Activated CD4-positive, alpha-beta T cell treated with anti-CD3 and anti-CD28 coated beads, Interleukin-2, amount 10 ng/mL, durations not matched to agents 7 days and 5 days (primary cell): Measurements from ENCODE around the gene CHTF8. TPM values are rescaled to one million over a fixed set of nuclear protein-coding genes. Genes with fewer than 3 reads are reported as not detected.
A peak's percentile ranks its signal among the peaks of the same experiment; 100 is the strongest.

Experiments
- CTCF ChIA-PET: fragments of 350-600 bp; sonication (Branson Sonifier 250); formaldehyde crosslinking; loops from one replicate; lab custom pipeline; 2021; ENCODE audit warnings: antibody characterized with exemption; lab: Charles Lee
- POLR2A ChIA-PET: fragments of 350-600 bp; sonication (Branson Sonifier 250); formaldehyde crosslinking; loops from one replicate; lab custom pipeline; 2021; ENCODE audit warnings: antibody characterized with exemption; lab: Charles Lee
- DNase-seq: peaks from one replicate; pipeline ENCODE4 v3.0.0-alpha.2; 2020
- H3K27ac Mint-ChIP-seq: one replicate; pipeline ENCODE4 v1.8.0; 2021; ENCODE audit warnings: mild to moderate bottlenecking, moderate library complexity, mixed read lengths
- H3K27me3 Mint-ChIP-seq: one replicate; pipeline ENCODE4 v1.8.0; 2021; ENCODE audit warnings: mixed read lengths
- H3K36me3 Mint-ChIP-seq: one replicate; pipeline ENCODE4 v1.8.0; 2021; ENCODE audit warnings: low read depth, mixed read lengths
- H3K4me1 Mint-ChIP-seq: one replicate; pipeline ENCODE4 v1.8.0; 2021; ENCODE audit warnings: mixed read lengths
- H3K4me3 Mint-ChIP-seq: one replicate; pipeline ENCODE4 v1.8.0; 2021; ENCODE audit warnings: mild to moderate bottlenecking, moderate library complexity, mixed read lengths
- H3K9me3 Mint-ChIP-seq: one replicate; pipeline ENCODE4 v1.8.0; 2021; ENCODE audit warnings: mixed read lengths
- total RNA-seq, 2 experiments: library from RNA; stranded (reverse); gene quantifications; one replicate each; pipeline ENCODE4 v1.2.3, GENCODE V29; 2021

Gene CHTF8
- total RNA-seq, 2 experiments from 2014 or later = 132 to 165 TPM

GRCh38 chr16:69118468-69118867 is 13.9 kb downstream of the CHTF8 start:
- ChIA-PET CTCF (interaction anchor here (2.1 kb wide), 1 partner anchor 591 kb away, joined by 4 read pairs; no protein-coding TSS in a partner anchor), POLR2A (no interaction called here)
- Mint-ChIP-seq H3K27me3 (no peaks in the 10 kb centered on the region), H3K36me3 (peaks cover 25% of the 10 kb centered on the region), H3K4me3 (no peak overlapping the region), H3K9me3 (no peaks in the 10 kb centered on the region), H3K4me1 (peaks cover 3% of the 10 kb centered on the region), H3K27ac (no peak overlapping the region)
- no peak for DNase-seq

GRCh38 chr16:69116906-69117305 is 15.5 kb downstream of the CHTF8 start:
- no peaks in the 10 kb centered on the region for H3K27me3 Mint-ChIP-seq
- no peak for DNase-seq
- H3K27ac Mint-ChIP-seq = peak overlapping the region; percentile 25
- ChIA-PET POLR2A (no interaction called here), CTCF (interaction anchor here (0.6 kb wide), 1 partner anchor 966 kb away, joined by 4 read pairs; no protein-coding TSS in a partner anchor)
- no peak overlapping the region for H3K4me3 Mint-ChIP-seq
- H3K4me1 Mint-ChIP-seq = peaks cover 3% of the 10 kb centered on the region
- H3K9me3 Mint-ChIP-seq = no peaks in the 10 kb centered on the region
- peaks cover 25% of the 10 kb centered on the region for H3K36me3 Mint-ChIP-seq

DNA sequence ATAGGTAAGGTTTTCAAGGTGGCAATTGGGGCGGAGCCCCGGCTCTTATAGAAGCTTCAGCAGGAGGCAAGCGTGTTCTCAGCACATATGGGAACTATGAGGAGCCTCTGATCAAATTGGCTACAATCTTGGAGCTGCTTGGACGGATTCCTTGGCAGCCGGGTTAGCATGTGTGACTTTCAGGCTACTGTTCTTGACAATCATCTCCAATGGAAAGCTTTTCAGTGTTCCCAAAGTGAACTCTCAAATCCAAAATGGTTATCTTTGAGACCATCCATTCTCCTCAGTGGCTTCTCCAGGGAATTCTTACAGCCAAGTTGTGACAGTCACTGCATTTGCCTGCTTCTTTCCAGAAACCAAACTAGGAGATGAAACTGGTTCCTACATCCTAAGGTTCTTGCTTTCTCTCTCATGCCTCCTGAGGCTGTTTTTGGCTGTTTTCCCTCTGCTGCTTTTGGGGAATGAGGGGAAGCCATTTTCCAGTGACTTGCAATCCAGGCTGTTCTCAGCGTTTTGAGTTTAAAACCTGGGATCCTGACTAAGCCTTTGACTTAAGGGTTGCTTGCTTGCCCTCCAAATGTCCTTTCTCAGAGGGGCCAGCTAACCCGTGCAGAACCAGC is 16.0 kb downstream of the CHTF8 start:
- Mint-ChIP-seq H3K27ac (peak overlapping the region; percentile 54), H3K4me1 (peaks cover 3% of the 10 kb centered on the region), H3K36me3 (peaks cover 24% of the 10 kb centered on the region), H3K9me3 (no peaks in the 10 kb centered on the region), H3K27me3 (no peaks in the 10 kb centered on the region), H3K4me3 (no peak overlapping the region)
- DNase-seq = no peak
- POLR2A ChIA-PET = no interaction called here
- CTCF ChIA-PET = interaction anchor here (0.6 to 0.8 kb wide), 3 partner anchors 46 to 966 kb away, joined by 3 to 4 read pairs (median 3); no protein-coding TSS in a partner anchor

- no peak overlapping the region for H3K4me3 Mint-ChIP-seq
- no peaks in the 10 kb centered on the region for H3K9me3 Mint-ChIP-seq
- peaks cover 19% of the 10 kb centered on the region for H3K36me3 Mint-ChIP-seq
- DNase-seq = no peak
- no peak overlapping the region for H3K27ac Mint-ChIP-seq
- POLR2A ChIA-PET = no interaction called here
- H3K27me3 Mint-ChIP-seq = no peaks in the 10 kb centered on the region
- CTCF ChIA-PET = interaction anchor here (0.8 kb wide), 1 partner anchor 586 kb away, joined by 3 read pairs; no protein-coding TSS in a partner anchor
- peaks cover 3% of the 10 kb centered on the region for H3K4me1 Mint-ChIP-seq
Observed at GRCh38 chr16:69115837-69116236, 16.6 kb downstream of the CHTF8 start.

DNA sequence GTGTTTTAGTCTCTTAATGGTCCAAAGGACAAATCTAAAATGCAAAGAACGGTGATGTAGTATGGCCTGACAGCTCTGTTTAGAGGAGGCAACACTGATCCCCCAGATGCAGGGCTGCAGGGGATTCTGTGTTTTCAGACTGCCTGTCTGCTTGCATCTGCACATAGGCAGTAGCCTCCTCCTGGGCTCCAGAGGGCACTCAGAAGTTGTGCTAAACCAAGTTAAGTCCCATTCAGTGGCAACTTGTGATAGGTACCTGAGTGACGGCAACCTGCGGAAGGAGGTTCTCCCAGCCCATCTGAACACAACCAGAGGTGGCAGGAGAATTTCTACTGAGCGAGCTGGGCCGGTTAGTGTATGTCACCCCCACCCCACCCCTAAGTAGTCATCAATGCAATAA is 17.0 kb downstream of the CHTF8 start:
- POLR2A ChIA-PET = no interaction called here
- no peak for DNase-seq

DNA sequence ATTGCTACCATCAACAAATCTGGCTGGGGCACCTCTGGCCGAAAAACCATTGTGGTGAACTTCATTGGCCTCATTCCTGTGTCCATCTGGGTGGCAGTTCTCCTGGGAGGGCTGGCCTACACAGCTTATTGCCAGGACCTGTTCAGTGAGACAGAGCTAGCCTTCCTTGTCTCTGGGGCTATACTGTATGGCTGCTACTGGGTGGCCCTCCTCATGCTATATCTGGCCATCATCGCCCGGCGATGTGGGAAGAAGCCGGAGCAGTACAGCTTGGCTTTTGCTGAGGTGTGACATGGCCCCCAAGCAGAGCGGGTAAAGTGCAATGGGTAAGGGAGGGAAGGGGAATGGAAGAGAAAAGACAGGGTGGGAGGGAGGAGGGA is 17.4 kb downstream of the CHTF8 start:
- H3K4me1 Mint-ChIP-seq = peaks cover 3% of the 10 kb centered on the region
- no peak overlapping the region for H3K4me3 Mint-ChIP-seq
- H3K27ac Mint-ChIP-seq = no peak overlapping the region
- ChIA-PET CTCF (interaction anchor here (3.0 kb wide), 1 partner anchor 9 kb away, joined by 16 read pairs; no protein-coding TSS in a partner anchor), POLR2A (no interaction called here)
- no peak for DNase-seq
- no peaks in the 10 kb centered on the region for H3K27me3 Mint-ChIP-seq
- peaks cover 13% of the 10 kb centered on the region for H3K36me3 Mint-ChIP-seq
- no peaks in the 10 kb centered on the region for H3K9me3 Mint-ChIP-seq

More for the DNA sequence above, 17.0 kb downstream of the CHTF8 start:
- H3K9me3 Mint-ChIP-seq = no peaks in the 10 kb centered on the region
- H3K36me3 Mint-ChIP-seq = peaks cover 15% of the 10 kb centered on the region
- H3K4me3 Mint-ChIP-seq = no peak overlapping the region
- CTCF ChIA-PET = interaction anchor here (0.8 kb wide), 1 partner anchor 585 kb away, joined by 3 read pairs; no protein-coding TSS in a partner anchor
- peaks cover 3% of the 10 kb centered on the region for H3K4me1 Mint-ChIP-seq
- H3K27ac Mint-ChIP-seq = no peak overlapping the region
- H3K27me3 Mint-ChIP-seq = no peaks in the 10 kb centered on the region

- DNase-seq = no peak
- Mint-ChIP-seq H3K9me3 (no peaks in the 10 kb centered on the region), H3K36me3 (peaks cover 16% of the 10 kb centered on the region), H3K4me1 (peaks cover 3% of the 10 kb centered on the region), H3K27ac (no peak overlapping the region), H3K27me3 (no peaks in the 10 kb centered on the region), H3K4me3 (no peak overlapping the region)
- POLR2A ChIA-PET = no interaction called here
- CTCF ChIA-PET = interaction anchor here (1.3 to 3.0 kb wide), 2 partner anchors 10 to 14 kb away, joined by 4 to 16 read pairs; no protein-coding TSS in a partner anchor
Observed at GRCh38 chr16:69114346-69114975, 17.9 kb downstream of the CHTF8 start.

DNA sequence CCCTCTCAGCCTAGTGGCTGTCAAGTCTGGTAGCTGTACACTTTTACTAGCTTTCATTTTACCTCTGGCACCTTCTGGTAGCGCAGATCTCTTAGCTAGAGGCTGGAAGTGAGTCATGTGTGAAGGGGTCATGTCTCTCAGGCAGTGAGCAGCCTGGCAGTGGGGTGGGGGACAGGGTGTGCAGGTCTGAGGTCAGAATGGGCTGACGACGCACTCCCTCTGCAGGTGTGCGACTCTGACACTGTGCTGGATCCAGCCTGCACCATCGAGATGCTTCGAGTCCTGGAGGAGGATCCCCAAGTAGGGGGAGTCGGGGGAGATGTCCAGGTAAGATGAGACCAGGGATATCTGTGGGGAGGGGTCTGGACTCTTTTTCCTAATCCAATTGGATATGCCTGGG is 19.2 kb downstream of the CHTF8 start:
- POLR2A ChIA-PET = no interaction called here
- no peaks in the 10 kb centered on the region for H3K9me3 Mint-ChIP-seq
- no peak overlapping the region for H3K27ac Mint-ChIP-seq
- H3K27me3 Mint-ChIP-seq = peaks cover 1% of the 10 kb centered on the region
- CTCF ChIA-PET = interaction anchor here (1.0 to 3.0 kb wide), 7 partner anchors 11 to 251 kb away, joined by 3 to 16 read pairs (median 3); partner anchors contain the start of genes CHTF8 and UTP4
- no peak overlapping the region for H3K4me3 Mint-ChIP-seq
- H3K4me1 Mint-ChIP-seq = peaks cover 3% of the 10 kb centered on the region
- peaks cover 12% of the 10 kb centered on the region for H3K36me3 Mint-ChIP-seq
- no peak for DNase-seq

DNA sequence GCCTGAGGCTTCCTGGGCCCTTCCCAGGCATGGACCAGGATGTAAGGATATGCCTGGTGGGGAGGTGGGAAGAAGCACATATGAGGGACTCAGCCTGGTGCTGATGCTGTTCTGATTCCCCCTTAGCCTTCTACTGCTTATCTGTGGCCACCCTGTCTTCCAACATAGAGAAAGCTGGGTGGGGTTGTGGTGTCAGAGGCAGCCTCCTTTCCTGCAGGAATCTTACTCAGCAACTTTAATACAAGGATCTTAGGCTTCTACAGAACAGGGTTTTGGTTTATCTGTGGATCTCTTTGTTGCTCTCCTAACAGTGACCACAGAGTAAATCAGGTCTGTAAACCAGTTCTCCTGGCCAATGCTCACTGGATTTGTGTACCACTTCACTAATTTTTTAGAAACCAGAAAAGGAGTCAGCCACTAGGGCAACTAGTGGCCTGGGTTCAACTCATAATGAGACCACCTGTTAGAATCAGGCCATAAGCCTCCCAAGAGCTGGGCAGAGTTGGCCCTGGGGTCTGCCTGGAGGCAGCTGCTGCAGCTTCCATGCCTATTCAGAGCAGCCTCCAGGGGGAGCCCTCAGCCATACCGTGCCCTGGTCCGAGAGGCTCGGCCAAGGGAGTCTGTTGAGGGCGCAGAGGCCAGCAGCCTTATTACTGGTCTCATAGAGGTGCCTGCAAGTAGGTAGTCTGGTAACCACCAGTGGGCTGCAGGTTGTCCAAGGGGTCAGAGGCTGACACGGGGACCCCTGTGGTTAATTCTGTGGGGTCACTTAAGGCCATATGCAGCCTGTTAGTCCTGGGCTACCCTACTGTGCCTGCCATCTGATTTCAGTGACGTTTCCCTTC is 19.9 kb downstream of the CHTF8 start:
- Mint-ChIP-seq H3K27me3 (peaks cover 8% of the 10 kb centered on the region), H3K36me3 (peaks cover 7% of the 10 kb centered on the region), H3K4me1 (peaks cover 5% of the 10 kb centered on the region), H3K4me3 (no peak overlapping the region), H3K27ac (no peak overlapping the region), H3K9me3 (no peaks in the 10 kb centered on the region)
- ChIA-PET CTCF (interaction anchor here (0.6 to 3.0 kb wide), 11 partner anchors 10 to 578 kb away, joined by 3 to 16 read pairs (median 3); partner anchors contain the start of genes CHTF8 and UTP4), POLR2A (no interaction called here)
- DNase-seq = peak; percentile 43

GRCh38 chr16:69111876-69112230 is 20.5 kb downstream of the CHTF8 start:
- peaks cover 10% of the 10 kb centered on the region for H3K4me1 Mint-ChIP-seq
- H3K36me3 Mint-ChIP-seq = peaks cover 6% of the 10 kb centered on the region
- H3K27ac Mint-ChIP-seq = no peak overlapping the region
- H3K27me3 Mint-ChIP-seq = peaks cover 12% of the 10 kb centered on the region
- ChIA-PET CTCF (interaction anchor here (0.9 to 1.4 kb wide), 3 partner anchors 23 to 174 kb away, joined by 3 to 4 read pairs (median 3); no protein-coding TSS in a partner anchor), POLR2A (no interaction called here)
- DNase-seq = no peak
- H3K4me3 Mint-ChIP-seq = no peak overlapping the region
- H3K9me3 Mint-ChIP-seq = no peaks in the 10 kb centered on the region

DNA sequence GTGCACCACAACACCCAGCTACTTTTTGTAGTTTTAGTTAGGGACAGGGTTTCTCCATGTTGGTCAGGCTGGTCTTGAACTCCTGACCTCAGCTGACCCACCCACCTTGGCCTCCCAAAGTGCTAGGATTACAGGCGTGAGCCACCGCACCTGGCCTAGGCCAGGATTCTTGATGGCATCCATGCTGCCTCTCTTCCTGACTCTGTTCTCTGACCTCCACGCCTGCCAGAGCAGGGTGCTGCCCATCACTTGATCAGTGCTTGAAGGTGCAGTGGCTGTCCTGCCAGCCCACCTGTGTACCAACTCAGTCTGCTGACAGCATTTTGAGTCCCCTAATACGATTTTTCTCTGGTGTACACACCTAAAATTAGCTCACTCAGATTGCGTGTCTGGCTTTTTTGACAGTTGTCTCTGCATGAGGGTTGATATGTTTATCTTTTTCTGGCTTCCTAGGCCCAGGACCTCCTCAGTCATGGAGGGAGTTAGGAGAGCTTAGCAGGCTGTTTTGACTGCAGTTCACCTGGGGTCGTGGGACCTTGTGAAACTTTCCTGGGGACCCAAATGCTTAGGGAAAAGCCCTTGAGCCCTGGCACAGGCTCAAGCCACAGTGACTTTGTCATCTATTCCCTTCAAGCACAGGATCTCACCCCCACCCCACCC is 21.0 kb downstream of the CHTF8 start:
- CTCF ChIA-PET = interaction anchor here (0.7 to 1.4 kb wide), 4 partner anchors 10 to 256 kb away, joined by 3 to 4 read pairs (median 3); no protein-coding TSS in a partner anchor
- no peak for DNase-seq
- H3K27me3 Mint-ChIP-seq = peaks cover 15% of the 10 kb centered on the region
- H3K9me3 Mint-ChIP-seq = no peaks in the 10 kb centered on the region
- H3K36me3 Mint-ChIP-seq = peaks cover 6% of the 10 kb centered on the region
- POLR2A ChIA-PET = no interaction called here
- H3K4me3 Mint-ChIP-seq = no peak overlapping the region
- no peak overlapping the region for H3K27ac Mint-ChIP-seq
- peaks cover 11% of the 10 kb centered on the region for H3K4me1 Mint-ChIP-seq

DNA sequence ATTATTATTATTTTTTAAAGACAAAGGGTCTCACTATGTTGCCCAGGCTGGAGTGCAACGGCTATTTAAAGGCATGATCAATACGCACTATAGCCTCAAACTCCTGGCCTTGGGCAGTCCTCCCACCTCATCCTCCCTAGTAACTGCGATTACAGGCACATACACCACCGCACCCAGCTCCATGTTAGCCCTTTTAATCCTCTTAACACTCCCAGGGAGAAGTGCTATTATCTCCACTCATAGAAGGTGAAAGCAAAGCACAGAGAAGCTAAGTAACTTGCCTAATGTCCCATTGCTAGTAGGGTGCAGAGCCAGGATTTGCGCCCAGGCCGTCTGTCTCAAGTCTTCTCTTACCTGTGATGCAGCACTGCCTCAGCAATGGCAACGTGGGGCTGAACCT is 22.0 kb downstream of the CHTF8 start:
- POLR2A ChIA-PET = no interaction called here
- H3K4me1 Mint-ChIP-seq = peaks cover 15% of the 10 kb centered on the region
- H3K27ac Mint-ChIP-seq = no peak overlapping the region
- H3K4me3 Mint-ChIP-seq = no peak overlapping the region
- H3K9me3 Mint-ChIP-seq = no peaks in the 10 kb centered on the region
- H3K27me3 Mint-ChIP-seq = peaks cover 19% of the 10 kb centered on the region
- CTCF ChIA-PET = interaction anchor here (0.7 to 1.3 kb wide), 3 partner anchors 11 to 256 kb away, joined by 3 to 4 read pairs (median 3); no protein-coding TSS in a partner anchor
- H3K36me3 Mint-ChIP-seq = peaks cover 6% of the 10 kb centered on the region
- DNase-seq = no peak
